GM12878 (cell line): ENCODE data around the gene FNDC3B. TPM values are rescaled to one million over a fixed set of nuclear protein-coding genes. Genes with fewer than 3 reads are reported as not detected.

Experiments
- ATAC-seq: fragments of 200-7000 bp; cut with Tn5 transposase; 3 replicates; pipeline ENCODE4 v1.9.1; 2020; ENCODE audit warnings: mild to moderate bottlenecking, moderate library complexity
- BruUV-seq: library from RNA; stranded (reverse); fragments of 400-500 nt; replicated peaks from 2 replicates; lab custom pipeline; 2021; lab: Mats Ljungman, UMichigan
- CTCF ChIA-PET: fragments of 300-600 bp; sonication (Branson Sonifier 250); formaldehyde crosslinking; extraction: SDS; loops from one replicate; lab custom pipeline; 2021; ENCODE audit warnings: inconsistent platforms; lab: Yijun Ruan, JAX
- POLR2A ChIA-PET: fragments of 350-600 bp; formaldehyde crosslinking; extraction: SDS; loops from one replicate; lab custom pipeline; 2021; ENCODE audit warnings: inconsistent platforms; lab: Charles Lee
- RAD21 ChIA-PET: fragments of 300-600 bp; sonication (Branson Sonifier 250); formaldehyde crosslinking; loops from one replicate; lab custom pipeline; 2023; ENCODE audit warnings: antibody characterized with exemption; ENCODE audit not compliant: unreplicated experiment; lab: Charles Lee
- SMC1A ChIA-PET: fragments of 300-600 bp; sonication (Branson Sonifier 250); formaldehyde crosslinking; loops from one replicate; lab custom pipeline; 2023; ENCODE audit not compliant: unreplicated experiment, uncharacterized antibody; lab: Charles Lee
- DNase-seq: peaks from one replicate; pipeline ENCODE4 v3.0.0-alpha.2; 2011; ENCODE audit warnings: low read depth, low spot score
- FAIRE-seq: peaks from 3 replicates; lab custom pipeline; 2011; peaks lifted over from hg19 to GRCh38; lab: Jason Lieb, UNC
- H2AFZ ChIP-seq: 2 replicates; pipeline ENCODE4 v1.6.0; 2011; ENCODE audit warnings: low read depth, low read length, control low read depth; ENCODE audit not compliant: control insufficient read depth
- H3K27ac ChIP-seq: 2 replicates; pipeline ENCODE4 v1.5.1; 2011; ENCODE audit warnings: control low read depth; ENCODE audit not compliant: control insufficient read depth, insufficient read depth
- H3K27me3 ChIP-seq, 2 experiments: replicated peaks in 1 of 2; 2 replicates each; pipeline versions ENCODE4 v1.6.0 to v1.6.1; 2011; ENCODE audit warnings: low read length in 1 of 2; ENCODE audit not compliant: control insufficient read depth in 2 of 2, insufficient read depth in 2 of 2
- H3K36me3 ChIP-seq, 2 experiments: 2 replicates each; pipeline ENCODE4 v1.5.1; 2011; ENCODE audit warnings: low read length in 1 of 2; ENCODE audit not compliant: control insufficient read depth in 2 of 2, insufficient read depth in 2 of 2
- H3K4me1 ChIP-seq: 2 replicates; pipeline ENCODE4 v1.6.1; 2011; ENCODE audit warnings: mild to moderate bottlenecking, low read length, moderate library complexity, mixed read lengths; ENCODE audit not compliant: control insufficient read depth, insufficient read depth
- H3K4me2 ChIP-seq: 2 replicates; pipeline ENCODE4 v1.6.0; 2011; ENCODE audit warnings: control low read depth; ENCODE audit not compliant: control insufficient read depth, insufficient read depth
- H3K4me3 ChIP-seq: fragments of 200-600 bp; sonication (generic); 2 replicates; pipeline ENCODE4 v1.5.1; 2016
- H3K79me2 ChIP-seq: 2 replicates; pipeline ENCODE4 v1.6.0; 2011; ENCODE audit warnings: low read length; ENCODE audit not compliant: control insufficient read depth, insufficient read depth
- H3K9ac ChIP-seq: 2 replicates; pipeline ENCODE4 v1.8.0; 2011; ENCODE audit warnings: low read length, control low read depth, mixed read lengths; ENCODE audit not compliant: control insufficient read depth, insufficient read depth
- H3K9me3 ChIP-seq: replicated peaks from 3 replicates; pipeline ENCODE4 v1.5.1; 2011; ENCODE audit warnings: mild to moderate bottlenecking, low read length; ENCODE audit not compliant: control insufficient read depth, insufficient read depth
- H4K20me1 ChIP-seq: 2 replicates; pipeline ENCODE4 v1.6.0; 2011; ENCODE audit not compliant: control insufficient read depth, insufficient read depth
- CREB1 ChIP-seq: IDR thresholded peaks from 2 replicates; pipeline ENCODE4 v1.6.1; 2012; ENCODE audit warnings: low read depth, mild to moderate bottlenecking, inconsistent platforms
- E4F1 ChIP-seq: fragments of 450-650 bp; IDR thresholded peaks from 2 replicates; pipeline ENCODE4 v1.6.1; 2018; ENCODE audit warnings: borderline replicate concordance, mild to moderate bottlenecking; ENCODE audit not compliant: partially characterized antibody
- GATAD2B ChIP-seq: fragments of 450-650 bp; conservative IDR thresholded peaks from 2 replicates; pipeline ENCODE4 v1.6.1; 2017; ENCODE audit warnings: low read depth, mild to moderate bottlenecking, moderate library complexity
- MTA2 ChIP-seq: fragments of 450-650 bp; IDR thresholded peaks from 2 replicates; pipeline ENCODE4 v1.6.1; 2016; ENCODE audit warnings: low read depth, mild to moderate bottlenecking, moderate library complexity
- MXI1 ChIP-seq: fragments of 150-350 bp; IDR thresholded peaks from 2 replicates; pipeline ENCODE4 v1.6.1; 2011; ENCODE audit warnings: low read depth, mild to moderate bottlenecking, inconsistent platforms, low read length, improper control_type of control experiment
- MYB ChIP-seq: fragments of 150-350 bp; IDR thresholded peaks from 2 replicates; pipeline ENCODE4 v1.6.1; 2014; ENCODE audit warnings: mild to moderate bottlenecking, low read depth, low read length, borderline replicate concordance
- NFIC ChIP-seq: IDR thresholded peaks from 2 replicates; pipeline ENCODE4 v1.6.1; 2012; ENCODE audit warnings: low read depth, mild to moderate bottlenecking, inconsistent platforms, low read length, moderate library complexity
- NFYA ChIP-seq: IDR thresholded peaks from 2 replicates; pipeline ENCODE4 v1.6.1; 2011; ENCODE audit warnings: low read depth, mild to moderate bottlenecking, low read length, improper control_type of control experiment, borderline replicate concordance
- PBX3 ChIP-seq: IDR thresholded peaks from 2 replicates; pipeline ENCODE4 v1.6.1; 2011; ENCODE audit warnings: mild to moderate bottlenecking, low read depth, low read length, moderate library complexity; ENCODE audit not compliant: insufficient replicate concordance
- RELB ChIP-seq: fragments of 450-650 bp; IDR thresholded peaks from 2 replicates; pipeline ENCODE4 v1.6.1; 2017; ENCODE audit warnings: low read depth, mild to moderate bottlenecking, moderate library complexity
- SMARCA5 ChIP-seq: fragments of 450-650 bp; IDR thresholded peaks from 2 replicates; pipeline ENCODE4 v1.6.1; 2017; ENCODE audit warnings: mild to moderate bottlenecking
- SPI1 ChIP-seq: IDR thresholded peaks from 2 replicates; pipeline ENCODE4 v1.6.1; 2011; ENCODE audit warnings: low read depth, mild to moderate bottlenecking, low read length, moderate library complexity, borderline replicate concordance; ENCODE audit not compliant: insufficient read depth
- STAT1 ChIP-seq: fragments of 450-650 bp; conservative IDR thresholded peaks from 2 replicates; pipeline ENCODE4 v1.6.1; 2014; ENCODE audit warnings: antibody characterized with exemption, mild to moderate bottlenecking
- STAT3 ChIP-seq: IDR thresholded peaks from 2 replicates; pipeline ENCODE4 v1.6.1; 2011; ENCODE audit warnings: low read depth, low read length, improper control_type of control experiment
- TAF1 ChIP-seq: IDR thresholded peaks from 2 replicates; pipeline ENCODE4 v1.6.1; 2011; ENCODE audit warnings: mild to moderate bottlenecking, low read depth, low read length, borderline replicate concordance
- TBL1XR1 ChIP-seq: IDR thresholded peaks from 2 replicates; pipeline ENCODE4 v1.6.1; 2012; ENCODE audit warnings: low read depth, low read length, improper control_type of control experiment
- USF2 ChIP-seq: IDR thresholded peaks from 2 replicates; pipeline ENCODE4 v1.6.1; 2011; ENCODE audit warnings: low read depth, low read length, improper control_type of control experiment, borderline replicate concordance
- YY1 ChIP-seq: IDR thresholded peaks from 2 replicates; pipeline ENCODE4 v1.6.1; 2011; ENCODE audit warnings: low read depth, mild to moderate bottlenecking, low read length
- WGBS: methylation state at CpG from one replicate; pipeline ENCODE4 v1.1.6; 2016; ENCODE audit warnings: low lambda C conversion rate; ENCODE audit not compliant: insufficient replicate concordance, insufficient coverage; ENCODE audit errors: missing lambda C conversion rate; 5-methylcytosine and 5-hydroxymethylcytosine counted together
- in situ Hi-C: fragments of 300-500 bp; cut with MboI; formaldehyde crosslinking; loops from 9 replicates; pipeline ENCODE4 v1.14.3; 2018; ENCODE audit warnings: mixed read lengths
- intact Hi-C: fragments of 100-400 bp; cut with micrococcal nuclease; formaldehyde crosslinking; loops from one replicate; pipeline ENCODE4 v1.14.2; 2022; ENCODE audit not compliant: unreplicated experiment
- polyA plus RNA-seq, 11 experiments: library from polyadenylated mRNA; depleted of rRNA in 4 of 11; unstranded in 6 of 11; stranded (reverse) in 5 of 11; fragments of >200 nt; fragmentation: Nextera tagmentation in 4 of 11; fragmentation: Illumina TruSeq in 1 of 11; extraction: Ambion mirVana in 4 of 11; extraction: Trizol in 1 of 11; gene quantifications; 1 replicate in 1 of 11; 2 replicates in 10 of 11; pipeline versions ENCODE4 v1.2.1 to v1.2.3, GENCODE V29; 2011 to 2016; ENCODE audit warnings: inconsistent platforms in 2 of 11, missing spikeins in 2 of 11, low read depth in 1 of 11
- total RNA-seq, 4 experiments: library from RNA; depleted of rRNA in 3 of 4; stranded (reverse); fragments of >200 nt in 3 of 4; fragmentation: Illumina TruSeq in 1 of 4; extraction: Trizol in 1 of 4; gene quantifications; 2 replicates each; pipeline versions ENCODE4 v1.2.1 to v1.2.3, GENCODE V29; 2013 to 2021

The FNDC3B gene
- total and polyA plus RNA-seq, 10 of the 15 experiments (the other 5 are each of a cell fraction or from before 2014, with no cell fraction given) = 7.9 to 35.0 (median 18.5) TPM

- Histone ChIP-seq H3K36me3 (peaks cover 0 to 14% of the 10 kb centered on the region in 2 experiments; a peak in 2 of 4 replicates), H3K4me3 (0 out of 2 replicates have a peak overlapping the region, but pooled peaks have one; percentile 20), H2AFZ (no peak overlapping the region), H3K4me2 (peak overlapping the region; percentile 72), H3K27me3 (no peaks in the 10 kb centered on the region), H3K9ac (peak overlapping the region; percentile 53), H3K9me3 (no peaks in the 10 kb centered on the region; the same call in 2 of the 3 replicates), H3K27ac (peak overlapping the region; percentile 80), H3K79me2 (peaks cover 20% of the 10 kb centered on the region), H3K4me1 (peaks cover 24% of the 10 kb centered on the region), H4K20me1 (no peaks in the 10 kb centered on the region)
- ChIA-PET CTCF (interaction anchor here (0.9 to 1.4 kb wide), 2 partner anchors 13 to 28 kb away, joined by 4 to 5 read pairs; no protein-coding TSS in a partner anchor), RAD21 (interaction anchor here (0.8 to 1.3 kb wide), 8 partner anchors 30 to 77 kb away, joined by 3 to 5 read pairs (median 4); no protein-coding TSS in a partner anchor), SMC1A (interaction anchor here (0.9 to 2.6 kb wide), 18 partner anchors 9 to 166 kb away, joined by 3 to 12 read pairs (median 4); no protein-coding TSS in a partner anchor), POLR2A (interaction anchor here (1.0 to 1.2 kb wide), 3 partner anchors 8 to 71 kb away, joined by 3 to 5 read pairs (median 3); no protein-coding TSS in a partner anchor)
- BruUV-seq = no TSS peak
- FAIRE-seq = no peak
- 32% methylated on average over 2 of the region's 2 CpGs for WGBS
- intact Hi-C loops = loop anchor here (2.0 kb wide), 1 partner anchor 64 kb away; no protein-coding TSS in a partner anchor
- in situ Hi-C loops = no loop called here
- peak; percentile 82 for ATAC-seq
- DNase-seq = peak; percentile 49
- peak; percentile 54; the same call in 1 of the 2 replicates for TF ChIP-seq MTA2
- peak; percentile 57; the same call in 1 of the 2 replicates for TF ChIP-seq NFIC
- peak; percentile 72; the same call in 1 of the 2 replicates for TF ChIP-seq RELB
- TF ChIP-seq SMARCA5 = no peak
- TF ChIP-seq E4F1 = no peak
- TF ChIP-seq USF2 = peak; percentile 8; the same call in 1 of the 2 replicates
- no peak for TF ChIP-seq NFYA
- no peak for TF ChIP-seq PBX3
- TF ChIP-seq GATAD2B = no peak
- no peak for TF ChIP-seq MYB
- TF ChIP-seq STAT1 = no peak
- TF ChIP-seq MXI1 = peak; percentile 62; the same call in 1 of the 2 replicates
- TF ChIP-seq TAF1 = no peak
- no peak for TF ChIP-seq CREB1
- TF ChIP-seq STAT3 = no peak
- TF ChIP-seq TBL1XR1 = no peak
- no peak for TF ChIP-seq SPI1
- no peak for TF ChIP-seq YY1
These were observed 173.8 kb downstream of the FNDC3B start for GRCh38 chr3:172213200-172213599.
